OCI-LY7 (cell line): ENCODE data around the gene LACC1. TPM values are rescaled to one million over a fixed set of nuclear protein-coding genes. Genes with fewer than 3 reads are reported as not detected.

Experiments used
- BruUV-seq: library from RNA; stranded (reverse); fragments of 400-500 nt; replicated peaks from 2 replicates; lab custom pipeline; 2021; lab: Mats Ljungman, UMichigan
- CTCF ChIA-PET: fragments of 300-600 bp; sonication (Branson Sonifier 250); formaldehyde crosslinking; loops from one replicate; lab custom pipeline; 2022; ENCODE audit warnings: antibody characterized with exemption; ENCODE audit not compliant: unreplicated experiment; lab: Charles Lee
- POLR2A ChIA-PET: fragments of 300-600 bp; sonication (Branson Sonifier 250); formaldehyde crosslinking; loops from one replicate; lab custom pipeline; 2022; ENCODE audit warnings: antibody characterized with exemption; lab: Charles Lee
- DNase-seq: peaks from one replicate; pipeline ENCODE4 v3.0.0-alpha.2; 2015; ENCODE audit warnings: low spot score
- H2AFZ ChIP-seq: fragments of 200-600 bp; sonication (generic), shearing (Covaris generic); 2 replicates; pipeline ENCODE4 v1.6.1; 2014; ENCODE audit warnings: mild to moderate bottlenecking, antibody characterized with exemption, low read length, moderate library complexity
- H3K27ac ChIP-seq: fragments of 200-600 bp; sonication (generic); 2 replicates; pipeline ENCODE4 v1.5.1; 2014; ENCODE audit warnings: mixed run types, low read depth, mild to moderate bottlenecking, moderate library complexity, low read length, inconsistent platforms; ENCODE audit not compliant: poor library complexity, severe bottlenecking
- H3K36me3 ChIP-seq: fragments of 200-600 bp; sonication (generic); 2 replicates; pipeline ENCODE4 v1.6.1; 2014; ENCODE audit warnings: mild to moderate bottlenecking, antibody characterized with exemption, low read length, moderate library complexity, mixed read lengths; ENCODE audit not compliant: insufficient read depth
- H3K4me1 ChIP-seq: fragments of 200-600 bp; sonication (generic); 2 replicates; pipeline ENCODE4 v1.5.1; 2014; ENCODE audit warnings: mild to moderate bottlenecking, low read length; ENCODE audit not compliant: insufficient read depth, poor library complexity, severe bottlenecking
- H3K4me2 ChIP-seq: fragments of 200-600 bp; sonication (generic); 2 replicates; pipeline ENCODE4 v1.6.1; 2014; ENCODE audit warnings: mild to moderate bottlenecking, low read length
- H3K4me3 ChIP-seq: fragments of 200-600 bp; sonication (generic); 2 replicates; pipeline ENCODE4 v1.5.1; 2014; ENCODE audit warnings: mild to moderate bottlenecking, low read depth, low read length; ENCODE audit not compliant: poor library complexity, severe bottlenecking
- H3K79me2 ChIP-seq: fragments of 200-600 bp; sonication (generic); 2 replicates; pipeline ENCODE4 v1.6.1; 2016; ENCODE audit warnings: low read depth, mild to moderate bottlenecking, low read length, moderate library complexity, mixed read lengths; ENCODE audit not compliant: insufficient read depth
- H3K9me2 ChIP-seq: fragments of 200-600 bp; sonication (generic); 2 replicates; pipeline ENCODE4 v1.6.1; 2016; ENCODE audit warnings: mild to moderate bottlenecking, low read length, mixed read lengths; ENCODE audit not compliant: insufficient read depth
- H3K9me3 ChIP-seq: fragments of 200-600 bp; sonication (generic); 2 replicates; pipeline ENCODE4 v1.6.1; 2014; ENCODE audit warnings: mild to moderate bottlenecking, mixed run types, low read length, mixed read lengths
- H4K20me1 ChIP-seq: fragments of 200-600 bp; sonication (generic); 2 replicates; pipeline ENCODE4 v1.6.1; 2014; ENCODE audit warnings: mild to moderate bottlenecking, antibody characterized with exemption, low read length, moderate library complexity, mixed read lengths; ENCODE audit not compliant: insufficient read depth
- EZH2phosphoT487 ChIP-seq: fragments of 200-600 bp; sonication (generic); IDR thresholded peaks from 2 replicates; pipeline ENCODE4 v1.6.1; 2018; ENCODE audit warnings: low read depth, borderline replicate concordance, mild to moderate bottlenecking, mixed run types, antibody characterized with exemption, low read length, moderate library complexity, mixed read lengths
- intact Hi-C: fragments of 100-400 bp; cut with micrococcal nuclease; formaldehyde crosslinking; loops from one replicate; pipeline ENCODE4 v1.10.0; 2022; ENCODE audit not compliant: unreplicated experiment
- total RNA-seq, 2 experiments: library from RNA; depleted of rRNA in 1 of 2; stranded (reverse); fragments of >200 nt in 1 of 2; shearing (Covaris generic) in 1 of 2; gene quantifications; 2 replicates each; pipeline ENCODE4 v1.2.3, GENCODE V29; 2014 to 2022
- TF ChIP-seq, protein P1 (sequence below): fragments of 200-600 bp; sonication (generic); conservative IDR thresholded peaks from 2 replicates; pipeline ENCODE4 v1.5.1; 2014; ENCODE audit warnings: mild to moderate bottlenecking, antibody characterized with exemption, low read length, moderate library complexity, mixed read lengths

The LACC1 gene
- total RNA-seq, 2 experiments from 2014 or later: 3.5 to 11.3 TPM

DNA sequence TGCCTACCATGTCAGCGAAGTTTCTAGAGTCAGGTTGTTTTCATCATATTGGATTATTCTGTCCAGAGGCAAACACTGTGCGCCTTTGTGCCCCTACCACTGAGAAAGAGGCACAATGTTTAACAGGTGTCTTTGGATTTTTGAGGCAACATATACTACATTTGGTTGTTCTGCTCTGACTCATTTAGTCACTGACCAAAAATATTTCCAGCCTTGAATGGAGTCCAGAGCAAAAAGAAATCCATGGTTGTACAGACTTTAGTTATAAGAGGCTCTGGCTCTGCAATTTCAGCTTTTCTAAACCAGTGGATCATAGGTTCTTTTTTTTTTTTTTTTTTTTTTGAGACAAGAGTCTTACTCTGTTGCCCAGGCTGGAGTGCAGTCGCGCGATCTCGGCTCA lies 35.7 kb downstream of the LACC1 start:
- Histone ChIP-seq H3K9me3 (no peaks in the 10 kb centered on the region), H4K20me1 (no peaks in the 10 kb centered on the region), H3K4me1 (no peaks in the 10 kb centered on the region), H3K27ac (no peak overlapping the region), H3K9me2 (no peaks in the 10 kb centered on the region), H3K4me2 (no peak overlapping the region), H3K79me2 (no peaks in the 10 kb centered on the region), H3K36me3 (no peaks in the 10 kb centered on the region), H3K4me3 (no peak overlapping the region), H2AFZ (no peak overlapping the region)
- TF ChIP-seq, protein P1, sequence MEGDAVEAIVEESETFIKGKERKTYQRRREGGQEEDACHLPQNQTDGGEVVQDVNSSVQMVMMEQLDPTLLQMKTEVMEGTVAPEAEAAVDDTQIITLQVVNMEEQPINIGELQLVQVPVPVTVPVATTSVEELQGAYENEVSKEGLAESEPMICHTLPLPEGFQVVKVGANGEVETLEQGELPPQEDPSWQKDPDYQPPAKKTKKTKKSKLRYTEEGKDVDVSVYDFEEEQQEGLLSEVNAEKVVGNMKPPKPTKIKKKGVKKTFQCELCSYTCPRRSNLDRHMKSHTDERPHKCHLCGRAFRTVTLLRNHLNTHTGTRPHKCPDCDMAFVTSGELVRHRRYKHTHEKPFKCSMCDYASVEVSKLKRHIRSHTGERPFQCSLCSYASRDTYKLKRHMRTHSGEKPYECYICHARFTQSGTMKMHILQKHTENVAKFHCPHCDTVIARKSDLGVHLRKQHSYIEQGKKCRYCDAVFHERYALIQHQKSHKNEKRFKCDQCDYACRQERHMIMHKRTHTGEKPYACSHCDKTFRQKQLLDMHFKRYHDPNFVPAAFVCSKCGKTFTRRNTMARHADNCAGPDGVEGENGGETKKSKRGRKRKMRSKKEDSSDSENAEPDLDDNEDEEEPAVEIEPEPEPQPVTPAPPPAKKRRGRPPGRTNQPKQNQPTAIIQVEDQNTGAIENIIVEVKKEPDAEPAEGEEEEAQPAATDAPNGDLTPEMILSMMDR: no peak
- no peak for TF ChIP-seq EZH2phosphoT487
- POLR2A ChIA-PET: no interaction called here
- CTCF ChIA-PET: no interaction called here
- intact Hi-C loops: no loop called here
- DNase-seq: no peak
- BruUV-seq: no TSS peak

DNA sequence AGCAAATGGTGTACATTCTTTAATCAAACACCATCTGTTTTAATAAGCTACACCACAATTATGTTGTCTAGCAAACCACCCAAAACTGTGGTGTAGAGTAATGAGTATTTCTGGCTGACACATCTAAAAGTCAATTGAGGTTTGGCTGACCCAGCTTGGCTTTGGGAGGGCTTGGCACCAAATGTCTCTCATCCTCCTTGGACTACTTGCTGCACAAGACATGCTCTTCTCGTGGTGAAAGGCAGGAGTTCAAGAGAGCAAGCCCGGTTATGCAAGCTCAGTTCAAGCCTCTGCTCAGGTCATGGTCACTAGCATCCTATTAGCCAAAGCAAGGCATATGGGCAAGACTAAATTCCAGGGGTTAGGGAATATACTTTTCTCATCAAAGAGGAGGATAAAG lies 37.1 kb downstream of the LACC1 start:
- no peak for TF ChIP-seq EZH2phosphoT487
- TF ChIP-seq, protein P1: no peak
- DNase-seq: no peak
- intact Hi-C loops: no loop called here
- H3K27ac ChIP-seq: no peak overlapping the region
- no peak overlapping the region for H3K4me3 ChIP-seq
- no peaks in the 10 kb centered on the region for H4K20me1 ChIP-seq
- H3K9me3 ChIP-seq: no peaks in the 10 kb centered on the region
- POLR2A ChIA-PET: no interaction called here
- no peaks in the 10 kb centered on the region for H3K36me3 ChIP-seq
- no peaks in the 10 kb centered on the region for H3K4me1 ChIP-seq
- CTCF ChIA-PET: no interaction called here
- no peaks in the 10 kb centered on the region for H3K79me2 ChIP-seq
- H3K4me2 ChIP-seq: no peak overlapping the region
- BruUV-seq: no TSS peak
- H2AFZ ChIP-seq: no peak overlapping the region
- H3K9me2 ChIP-seq: no peaks in the 10 kb centered on the region

DNA sequence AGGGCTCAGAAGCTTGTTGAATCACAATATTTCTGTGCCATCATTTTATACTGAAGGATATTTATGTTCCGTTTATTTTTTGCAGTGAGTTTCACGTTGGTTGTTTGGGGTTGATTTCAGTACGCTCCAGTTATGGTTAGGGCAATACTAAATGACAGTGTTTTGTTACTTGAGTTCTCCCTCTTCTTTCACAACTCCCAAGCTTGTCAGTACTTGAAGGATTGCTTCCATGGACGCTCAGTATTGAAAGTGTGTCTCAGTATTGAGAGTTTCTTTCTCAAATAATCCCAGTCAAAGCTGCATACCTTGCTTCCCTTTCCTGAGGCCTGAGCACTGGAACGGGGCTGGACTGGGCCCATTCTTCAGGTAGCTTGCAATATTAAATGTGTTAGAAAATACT lies 38.9 kb downstream of the LACC1 start:
- ChIA-PET POLR2A (no interaction called here), CTCF (no interaction called here)
- Histone ChIP-seq H3K79me2 (no peaks in the 10 kb centered on the region), H3K4me3 (no peak overlapping the region), H3K27ac (no peak overlapping the region), H3K9me2 (no peaks in the 10 kb centered on the region), H4K20me1 (no peaks in the 10 kb centered on the region), H3K36me3 (no peaks in the 10 kb centered on the region), H3K9me3 (no peaks in the 10 kb centered on the region), H2AFZ (no peak overlapping the region), H3K4me2 (no peak overlapping the region), H3K4me1 (no peaks in the 10 kb centered on the region)
- TF ChIP-seq EZH2phosphoT487: no peak
- TF ChIP-seq, protein P1: no peak
- DNase-seq: no peak
- intact Hi-C loops: no loop called here
- no TSS peak for BruUV-seq
